IMR-90 (cell line): ENCODE data around the gene TPRKB. TPM values are rescaled to one million over a fixed set of nuclear protein-coding genes. Genes with fewer than 3 reads are reported as not detected.

ENCODE experiments used
- ATAC-seq: fragments of 200-7000 bp; cut with Tn5 transposase; 2 replicates; pipeline ENCODE4 v1.9.1; 2020; ENCODE audit warnings: low read depth, mild to moderate bottlenecking, moderate library complexity
- BruUV-seq: library from RNA; stranded (reverse); fragments of 400-500 nt; replicated peaks from 2 replicates; lab custom pipeline; 2021; lab: Mats Ljungman, UMichigan
- CTCF ChIA-PET: fragments of 300-600 bp; formaldehyde crosslinking; extraction: SDS; loops from one replicate; lab custom pipeline; 2021; ENCODE audit warnings: antibody characterized with exemption; lab: Yijun Ruan, JAX
- POLR2A ChIA-PET: fragments of 300-600 bp; sonication (Branson Sonifier 250); formaldehyde crosslinking; loops from one replicate; lab custom pipeline; 2022; ENCODE audit warnings: antibody characterized with exemption; ENCODE audit not compliant: unreplicated experiment; lab: Charles Lee
- DNase-seq: peaks from one replicate; pipeline ENCODE4 v3.0.0; 2013
- H2AFZ ChIP-seq: replicated peaks from 2 replicates; pipeline ENCODE3; 2013; ENCODE audit warnings: low read length, mild to moderate bottlenecking; ENCODE audit not compliant: poor library complexity
- H2AK5ac ChIP-seq: 2 replicates; pipeline ENCODE4 v1.6.1; 2013; ENCODE audit warnings: low read depth, low read length, inconsistent platforms
- H2AK9ac ChIP-seq: replicated peaks from 2 replicates; pipeline ENCODE3; 2013; ENCODE audit warnings: mild to moderate bottlenecking, low read depth, low read length, moderate library complexity; ENCODE audit not compliant: poor library complexity
- H2BK120ac ChIP-seq: 2 replicates; pipeline ENCODE4 v1.6.1; 2013; ENCODE audit warnings: low read depth, low read length, inconsistent platforms
- H2BK15ac ChIP-seq: 3 replicates; pipeline ENCODE4 v1.6.1; 2013; ENCODE audit warnings: low read depth, low read length, inconsistent platforms
- H2BK20ac ChIP-seq: 2 replicates; pipeline ENCODE4 v1.6.1; 2013; ENCODE audit warnings: low read depth, mild to moderate bottlenecking, inconsistent platforms, low read length, moderate library complexity
- H2BK5ac ChIP-seq: 2 replicates; pipeline ENCODE4 v1.6.1; 2013; ENCODE audit warnings: mild to moderate bottlenecking, low read depth, low read length, inconsistent platforms; ENCODE audit not compliant: poor library complexity, severe bottlenecking
- H3K14ac ChIP-seq: replicated peaks from 2 replicates; pipeline ENCODE4 v1.6.1; 2013; ENCODE audit warnings: low read depth, low read length, inconsistent platforms
- H3K18ac ChIP-seq: 2 replicates; pipeline ENCODE4 v1.6.1; 2013; ENCODE audit warnings: low read depth, low read length, control low read depth
- H3K23ac ChIP-seq: 2 replicates; pipeline ENCODE4 v1.6.1; 2013; ENCODE audit warnings: low read depth, low read length, inconsistent platforms
- H3K27ac ChIP-seq: 2 replicates; pipeline ENCODE4 v1.5.1; 2013; ENCODE audit warnings: mild to moderate bottlenecking, control low read depth, low read length; ENCODE audit not compliant: insufficient read depth
- H3K27me3 ChIP-seq: 2 replicates; pipeline ENCODE4 v1.6.1; 2013; ENCODE audit warnings: low read length; ENCODE audit not compliant: control insufficient read depth, insufficient read depth
- H3K36me3 ChIP-seq: 2 replicates; pipeline ENCODE4 v1.6.1; 2013; ENCODE audit warnings: low read length, mixed read lengths; ENCODE audit not compliant: control insufficient read depth, insufficient read depth
- H3K4ac ChIP-seq: 2 replicates; pipeline ENCODE4 v1.6.1; 2013; ENCODE audit warnings: low read depth, low read length, inconsistent platforms
- H3K4me1 ChIP-seq: 2 replicates; pipeline ENCODE4 v1.6.1; 2013; ENCODE audit warnings: low read length, mixed read lengths; ENCODE audit not compliant: control insufficient read depth, insufficient read depth
- H3K4me2 ChIP-seq: 2 replicates; pipeline ENCODE4 v1.6.1; 2013; ENCODE audit warnings: low read depth, mild to moderate bottlenecking, control low read depth, low read length, moderate library complexity
- H3K4me3 ChIP-seq: 2 replicates; pipeline ENCODE4 v1.5.1; 2013; ENCODE audit warnings: low read depth, mild to moderate bottlenecking, control low read depth, low read length, moderate library complexity; ENCODE audit not compliant: insufficient read depth
- H3K56ac ChIP-seq: 2 replicates; pipeline ENCODE4 v1.6.1; 2013; ENCODE audit warnings: low read length, inconsistent platforms; ENCODE audit not compliant: insufficient read depth; ENCODE audit errors: extremely low read depth
- H3K79me1 ChIP-seq, 2 experiments: 2 replicates each; pipeline ENCODE4 v1.6.1; 2013; ENCODE audit warnings: low read length in 2 of 2, inconsistent platforms in 1 of 2, low read depth in 1 of 2
- H3K9ac ChIP-seq: 2 replicates; pipeline ENCODE4 v1.6.1; 2013; ENCODE audit warnings: low read depth, low read length, control low read depth
- H3K9me1 ChIP-seq: 2 replicates; pipeline ENCODE4 v1.6.1; 2013; ENCODE audit warnings: low read length, inconsistent platforms; ENCODE audit not compliant: insufficient read depth
- H3K9me3 ChIP-seq: 2 replicates; pipeline ENCODE4 v1.6.1; 2013; ENCODE audit warnings: low read length; ENCODE audit not compliant: control insufficient read depth, insufficient read depth
- H4K20me1 ChIP-seq: 2 replicates; pipeline ENCODE4 v1.6.1; 2013; ENCODE audit warnings: low read length, inconsistent platforms; ENCODE audit not compliant: insufficient read depth
- H4K5ac ChIP-seq: 2 replicates; pipeline ENCODE4 v1.6.1; 2013; ENCODE audit warnings: mild to moderate bottlenecking, low read depth, low read length, control low read depth
- H4K8ac ChIP-seq, 2 experiments: 2 replicates each; pipeline ENCODE4 v1.6.1; 2013; ENCODE audit warnings: low read depth in 2 of 2, low read length in 2 of 2, control low read depth in 1 of 2, inconsistent platforms in 1 of 2
- H4K91ac ChIP-seq: 2 replicates; pipeline ENCODE4 v1.6.1; 2013; ENCODE audit warnings: low read depth, low read length, inconsistent platforms; ENCODE audit not compliant: insufficient read depth
- BHLHE40 ChIP-seq: fragments of 150-350 bp; IDR thresholded peaks from 2 replicates; pipeline ENCODE4 v1.6.1; 2016; ENCODE audit warnings: mild to moderate bottlenecking, low read depth, low read length
- CEBPB ChIP-seq: IDR thresholded peaks from 2 replicates; pipeline ENCODE4 v1.6.1; 2012; ENCODE audit warnings: low read depth, low read length, improper control_type of control experiment
- CHD1 ChIP-seq: IDR thresholded peaks from 2 replicates; pipeline ENCODE4 v1.6.1; 2012; ENCODE audit warnings: low read depth, low read length, improper control_type of control experiment
- CTCF ChIP-seq: conservative IDR thresholded peaks from 2 replicates; pipeline ENCODE4 v1.5.1; 2012; ENCODE audit warnings: mild to moderate bottlenecking, low read depth, low read length, improper control_type of control experiment
- ELK1 ChIP-seq: fragments of 150-350 bp; IDR thresholded peaks from 2 replicates; pipeline ENCODE4 v1.6.1; 2016; ENCODE audit warnings: low read depth, mild to moderate bottlenecking, low read length, moderate library complexity, borderline replicate concordance
- FOS ChIP-seq: fragments of 150-350 bp; IDR thresholded peaks from 2 replicates; pipeline ENCODE4 v1.6.1; 2016; ENCODE audit warnings: low read depth, low read length
- MAFK ChIP-seq: IDR thresholded peaks from 2 replicates; pipeline ENCODE4 v1.6.1; 2012; ENCODE audit warnings: low read depth, low read length, improper control_type of control experiment
- MAZ ChIP-seq: IDR thresholded peaks from 2 replicates; pipeline ENCODE4 v1.6.1; 2012; ENCODE audit warnings: low read depth, mild to moderate bottlenecking, low read length, improper control_type of control experiment, moderate library complexity, borderline replicate concordance
- MXI1 ChIP-seq: IDR thresholded peaks from 2 replicates; pipeline ENCODE4 v1.6.1; 2012; ENCODE audit warnings: low read depth, mild to moderate bottlenecking, low read length, moderate library complexity, borderline replicate concordance
- NFE2L2 ChIP-seq: fragments of 150-350 bp; IDR thresholded peaks from 2 replicates; pipeline ENCODE4 v1.6.1; 2016; ENCODE audit warnings: low read depth, mild to moderate bottlenecking, low read length
- POLR2A ChIP-seq: IDR thresholded peaks from 2 replicates; pipeline ENCODE4 v1.6.1; 2012; ENCODE audit warnings: mild to moderate bottlenecking, low read depth, low read length
- RAD21 ChIP-seq: IDR thresholded peaks from 2 replicates; pipeline ENCODE4 v1.6.1; 2012; ENCODE audit warnings: low read length, improper control_type of control experiment
- RCOR1 ChIP-seq: IDR thresholded peaks from 2 replicates; pipeline ENCODE4 v1.6.1; 2012; ENCODE audit warnings: mild to moderate bottlenecking, low read length, improper control_type of control experiment; ENCODE audit not compliant: insufficient replicate concordance
- RFX5 ChIP-seq: IDR thresholded peaks from 2 replicates; pipeline ENCODE4 v1.8.0; 2012; ENCODE audit warnings: low read depth, mild to moderate bottlenecking, low read length, moderate library complexity
- SMC3 ChIP-seq: fragments of 150-350 bp; IDR thresholded peaks from 2 replicates; pipeline ENCODE4 v1.6.1; 2016; ENCODE audit warnings: low read depth, mild to moderate bottlenecking, antibody characterized with exemption, low read length, moderate library complexity
- USF2 ChIP-seq: fragments of 150-350 bp; IDR thresholded peaks from 2 replicates; pipeline ENCODE4 v1.6.1; 2017; ENCODE audit warnings: mild to moderate bottlenecking, antibody characterized with exemption, low read length, low read depth
- WGBS, 2 experiments: methylation state at CpG; one replicate each; pipeline versions ENCODE4 v1.1.5 to v1.1.7; 2013; ENCODE audit warnings: missing lambda C conversion rate in 2 of 2; ENCODE audit not compliant: insufficient read length in 1 of 2; ENCODE audit errors: extremely low coverage in 2 of 2; 5-methylcytosine and 5-hydroxymethylcytosine counted together
- dilution Hi-C: fragments of 300-500 bp; cut with HindIII; formaldehyde crosslinking; loops from one replicate; pipeline ENCODE4 v1.14.3; 2018; ENCODE audit warnings: low sequenced_read_pairs; ENCODE audit not compliant: unreplicated experiment
- in situ Hi-C: fragments of 300-500 bp; cut with MboI; formaldehyde crosslinking; loops from 3 replicates; pipeline ENCODE4 v1.14.3; 2019; ENCODE audit warnings: low sequenced_read_pairs, inconsistent platforms, mixed read lengths
- intact Hi-C: fragments of 100-400 bp; cut with micrococcal nuclease; formaldehyde crosslinking; loops from 2 replicates; pipeline ENCODE4 v1.10.0; 2022
- polyA plus RNA-seq, 3 experiments: library from polyadenylated mRNA; depleted of rRNA; stranded (reverse); fragments of >200 nt; gene quantifications; 2 replicates each; pipeline ENCODE4 v1.2.3, GENCODE V29; 2012; ENCODE audit warnings: low replicate concordance in 1 of 3
- total RNA-seq: library from RNA; depleted of rRNA; stranded (reverse); fragments of >200 nt; gene quantifications from 2 replicates; pipeline ENCODE4 v1.2.3, GENCODE V29; 2012

TPRKB gene
- total and polyA plus RNA-seq, 2 of the 4 experiments (the other 2 are of a cell fraction) = 35.3 to 37.6 TPM

GRCh38 chr2:73749314-73749713, 12.2 kb upstream of the TPRKB start:
- Histone ChIP-seq H2BK20ac (no peak overlapping the region), H3K14ac (no peak overlapping the region), H3K36me3 (peaks cover 24% of the 10 kb centered on the region), H3K79me1 (no peaks in the 10 kb centered on the region; a peak in 1 of 4 replicates), H2AK5ac (no peak overlapping the region), H3K56ac (no peak overlapping the region), H3K9me1 (no peaks in the 10 kb centered on the region), H4K91ac (no peak overlapping the region), H3K4me2 (no peak overlapping the region), H4K20me1 (no peaks in the 10 kb centered on the region), H3K4ac (no peak overlapping the region), H2BK15ac (no peak overlapping the region), H3K27ac (no peak overlapping the region), H2AFZ (no peak overlapping the region), H3K27me3 (no peaks in the 10 kb centered on the region), H3K4me3 (no peak overlapping the region), H3K18ac (no peak overlapping the region), H2BK5ac (no peak overlapping the region), H2AK9ac (no peak overlapping the region), H3K9ac (no peak overlapping the region), H4K8ac (no peak overlapping the region), H3K9me3 (no peaks in the 10 kb centered on the region), H3K4me1 (no peaks in the 10 kb centered on the region), H3K23ac (no peak overlapping the region), H4K5ac (no peak overlapping the region), H2BK120ac (no peak overlapping the region)
- BruUV-seq = no TSS peak
- WGBS, 2 experiments = no CpG with 5 or more reads among the region's 2 CpGs
- dilution Hi-C loops (no loop called here), in situ Hi-C loops (no loop called here), intact Hi-C loops (no loop called here)
- ChIA-PET POLR2A (no interaction called here), CTCF (interaction anchor here (0.7 kb wide), 1 partner anchor 257 kb away, joined by 6 read pairs; no protein-coding TSS in a partner anchor)
- TF ChIP-seq SMC3 = no peak
- no peak for TF ChIP-seq MXI1
- no peak for TF ChIP-seq BHLHE40
- no peak for TF ChIP-seq FOS
- no peak for TF ChIP-seq CEBPB
- no peak for TF ChIP-seq NFE2L2
- TF ChIP-seq RAD21 = no peak
- no peak for TF ChIP-seq POLR2A
- no peak for TF ChIP-seq RCOR1
- no peak for TF ChIP-seq CHD1
- no peak for TF ChIP-seq MAZ
- TF ChIP-seq USF2 = no peak
- no peak for TF ChIP-seq CTCF
- no peak for TF ChIP-seq RFX5
- TF ChIP-seq ELK1 = no peak
- TF ChIP-seq MAFK = no peak
- DNase-seq (no peak), ATAC-seq (no peak)
